OCI-LY3 (cell line): ENCODE data around the gene ACTN3.

Source experiments
- EZH2phosphoT487 ChIP-seq: fragments of 200-600 bp; shearing (Covaris generic); IDR thresholded peaks from 2 replicates; pipeline ENCODE4 v1.6.1; 2018; ENCODE audit warnings: antibody characterized with exemption, mixed run types, low read depth
- TF ChIP-seq, protein P1 (sequence below): fragments of 200-600, 300-600 bp; sonication (generic); IDR thresholded peaks from 2 replicates; pipeline ENCODE4 v1.5.1; 2014; ENCODE audit warnings: antibody characterized with exemption, low read length, low read depth

DNA sequence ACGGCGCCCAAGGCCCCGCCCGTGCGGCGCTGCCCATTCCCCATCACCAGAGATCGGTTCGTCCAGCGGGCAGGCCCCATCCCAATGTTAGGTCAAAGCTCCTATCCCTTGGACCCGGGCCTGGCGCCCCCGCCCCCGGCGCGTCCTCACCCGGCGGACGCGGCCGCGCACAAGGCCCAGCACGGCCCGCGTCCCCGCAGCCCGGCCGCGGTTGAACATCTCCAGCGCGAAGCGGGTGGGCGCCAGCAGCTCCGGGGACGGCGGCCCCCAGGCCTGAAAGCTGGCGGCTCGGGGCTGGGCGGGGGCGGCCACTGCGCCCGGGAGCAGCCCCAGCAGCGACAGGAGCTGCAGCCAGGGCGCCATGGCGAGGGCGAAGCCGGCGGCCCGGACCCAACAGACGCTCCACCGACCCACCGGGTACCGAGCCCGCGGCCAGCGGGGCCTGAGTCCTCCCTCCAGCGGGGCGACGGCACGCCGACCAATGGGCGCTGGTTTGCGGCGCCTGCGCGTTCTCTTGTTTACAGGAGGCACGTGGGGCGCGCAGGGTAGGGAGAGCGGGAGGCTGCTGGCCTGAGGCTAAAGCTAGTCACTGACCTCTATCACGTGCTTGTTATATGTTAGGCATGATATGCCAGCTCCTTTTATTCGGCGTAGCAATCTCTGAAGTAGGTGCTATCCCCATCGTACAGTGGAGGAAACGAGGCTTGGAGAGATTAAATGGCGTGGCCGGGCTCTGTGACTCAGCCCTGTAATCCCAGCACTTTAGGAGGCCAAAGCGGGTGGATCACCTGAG lies 21.6 kb downstream of the ACTN3 start, which contains the start of gene CTSF:
- TF ChIP-seq, protein P1, sequence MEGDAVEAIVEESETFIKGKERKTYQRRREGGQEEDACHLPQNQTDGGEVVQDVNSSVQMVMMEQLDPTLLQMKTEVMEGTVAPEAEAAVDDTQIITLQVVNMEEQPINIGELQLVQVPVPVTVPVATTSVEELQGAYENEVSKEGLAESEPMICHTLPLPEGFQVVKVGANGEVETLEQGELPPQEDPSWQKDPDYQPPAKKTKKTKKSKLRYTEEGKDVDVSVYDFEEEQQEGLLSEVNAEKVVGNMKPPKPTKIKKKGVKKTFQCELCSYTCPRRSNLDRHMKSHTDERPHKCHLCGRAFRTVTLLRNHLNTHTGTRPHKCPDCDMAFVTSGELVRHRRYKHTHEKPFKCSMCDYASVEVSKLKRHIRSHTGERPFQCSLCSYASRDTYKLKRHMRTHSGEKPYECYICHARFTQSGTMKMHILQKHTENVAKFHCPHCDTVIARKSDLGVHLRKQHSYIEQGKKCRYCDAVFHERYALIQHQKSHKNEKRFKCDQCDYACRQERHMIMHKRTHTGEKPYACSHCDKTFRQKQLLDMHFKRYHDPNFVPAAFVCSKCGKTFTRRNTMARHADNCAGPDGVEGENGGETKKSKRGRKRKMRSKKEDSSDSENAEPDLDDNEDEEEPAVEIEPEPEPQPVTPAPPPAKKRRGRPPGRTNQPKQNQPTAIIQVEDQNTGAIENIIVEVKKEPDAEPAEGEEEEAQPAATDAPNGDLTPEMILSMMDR: no peak
- no peak for TF ChIP-seq EZH2phosphoT487
